Pancreas (tissue), 10 donors: ENCODE measurements around the gene RAB8B. TPM values are rescaled to one million over a fixed set of nuclear protein-coding genes. Genes with fewer than 3 reads are reported as not detected.

Experiments
- ATAC-seq, 4 donors: fragments of 200-7000 bp; cut with Tn5 transposase; one replicate each; pipeline versions ENCODE4 v1.8.0 to v1.9.1; 2020; ENCODE audit warnings: mild to moderate bottlenecking in 4 of 4, moderate library complexity in 4 of 4
- DNase-seq, 6 donors: peaks; one replicate each; pipeline ENCODE4 v3.0.0-alpha.2; 2020
- FAIRE-seq: peaks from 2 replicates; lab custom pipeline; 2012; peaks lifted over from hg19 to GRCh38; lab: Jason Lieb, UNC
- H3K27ac ChIP-seq, 4 donors: fragments of 200-600 bp; sonication (generic); 1 replicate in 3 of 4; 2 replicates in 1 of 4; pipeline versions ENCODE4 v1.5.0 to v1.8.0; 2020
- H3K27me3 ChIP-seq, 4 donors: fragments of 200-600 bp; one replicate each; pipeline ENCODE4 v1.8.0; 2021
- H3K36me3 ChIP-seq, 3 donors: fragments of 200-600 bp; sonication (generic) in 1 of 3; one replicate each; pipeline versions ENCODE4 v1.5.0 to v1.8.0; 2020 to 2021
- H3K4me1 ChIP-seq, 3 donors: fragments of 200-600 bp; one replicate each; pipeline ENCODE4 v1.8.0; 2021
- H3K4me3 ChIP-seq, 4 donors: fragments of 200-600 bp; sonication (generic) in 2 of 4; one replicate each; pipeline versions ENCODE4 v1.5.0 to v1.8.0; 2020 to 2021
- H3K9me3 ChIP-seq, 4 donors: fragments of 200-600 bp; one replicate each; pipeline ENCODE4 v1.8.0; 2021
- WGBS, 2 donors: extraction: QIAGEN DNeasy Blood & Tissue Kit; methylation state at CpG; one replicate each; pipeline ENCODE4 v1.1.7; 2013; 5-methylcytosine and 5-hydroxymethylcytosine counted together
- intact Hi-C, 3 donors: fragments of 100-400 bp; cut with DNase I; formaldehyde crosslinking; loops; one replicate each; pipeline versions ENCODE4 v1.11.1 to v1.14.2; 2022
- polyA plus RNA-seq, 2 donors: library from polyadenylated mRNA; stranded (reverse); fragments of 200-250 nt; gene quantifications; one replicate each; pipeline ENCODE4 v1.2.3, GENCODE V29; 2013
- total RNA-seq, 6 donors: library from RNA; stranded (reverse); fragmentation: NEBNext Ultra II Directional in 4 of 6; extraction: Animal tissue kit (Norgen Biotek cat#: 25700) in 4 of 6; gene quantifications; one replicate each; pipeline versions ENCODE4 v1.2.1 to v1.2.4, GENCODE V29; 2021 to 2023
- TF ChIP-seq, protein P1 (sequence below), 4 donors: fragments of 200-600 bp; sonication (generic) in 3 of 4; IDR thresholded peaks; one replicate each; pipeline versions ENCODE4 v1.5.0 to v1.8.0; 2021; ENCODE audit warnings: antibody characterized with exemption in 4 of 4
- donor health status: healthy with polysubstance abuse.
- donor health status: DM: no; HTN: no; CAD: no; lungs with moderate emphysema.
- donor health status: DM: no; HTN: no; CAD: no.
- donor health status: control.
- donor health status: control.
- donor health status: Bipolar disorder and iron deficiency.
- donor health status: DM: yes; HTN: yes; CAD: no.
- donor health status: DM: no; HTN: no; CAD: no.
- donor health status: DM: no; HTN: no; CAD: no.
- donor health status: DM: yes; HTN: yes; CAD: no.

The RAB8B gene
- total and polyA plus RNA-seq, 8 donors = 2.0 to 19.2 (median 5.3) TPM

GRCh38 chr15:63165166-63165859 is 24.1 kb upstream of the RAB8B start:
- H3K4me1 ChIP-seq = no peaks in the 10 kb centered on the region
- DNase-seq (no peak), FAIRE-seq (no peak), ATAC-seq (no peak)
- TF ChIP-seq, protein P1, sequence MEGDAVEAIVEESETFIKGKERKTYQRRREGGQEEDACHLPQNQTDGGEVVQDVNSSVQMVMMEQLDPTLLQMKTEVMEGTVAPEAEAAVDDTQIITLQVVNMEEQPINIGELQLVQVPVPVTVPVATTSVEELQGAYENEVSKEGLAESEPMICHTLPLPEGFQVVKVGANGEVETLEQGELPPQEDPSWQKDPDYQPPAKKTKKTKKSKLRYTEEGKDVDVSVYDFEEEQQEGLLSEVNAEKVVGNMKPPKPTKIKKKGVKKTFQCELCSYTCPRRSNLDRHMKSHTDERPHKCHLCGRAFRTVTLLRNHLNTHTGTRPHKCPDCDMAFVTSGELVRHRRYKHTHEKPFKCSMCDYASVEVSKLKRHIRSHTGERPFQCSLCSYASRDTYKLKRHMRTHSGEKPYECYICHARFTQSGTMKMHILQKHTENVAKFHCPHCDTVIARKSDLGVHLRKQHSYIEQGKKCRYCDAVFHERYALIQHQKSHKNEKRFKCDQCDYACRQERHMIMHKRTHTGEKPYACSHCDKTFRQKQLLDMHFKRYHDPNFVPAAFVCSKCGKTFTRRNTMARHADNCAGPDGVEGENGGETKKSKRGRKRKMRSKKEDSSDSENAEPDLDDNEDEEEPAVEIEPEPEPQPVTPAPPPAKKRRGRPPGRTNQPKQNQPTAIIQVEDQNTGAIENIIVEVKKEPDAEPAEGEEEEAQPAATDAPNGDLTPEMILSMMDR (IDR thresholded peaks at IDR 0.05) = no peak
- WGBS, 2 donors = 90 to 92% methylated on average over 6 of the region's 6 CpGs
- no peaks in the 10 kb centered on the region for H3K36me3 ChIP-seq
- no peaks in the 10 kb centered on the region for H3K27me3 ChIP-seq
- no peak overlapping the region for H3K4me3 ChIP-seq
- intact Hi-C loops = no loop called here
- no peaks in the 10 kb centered on the region for H3K9me3 ChIP-seq
- H3K27ac ChIP-seq = no peak overlapping the region

- TF ChIP-seq, protein P1 (IDR thresholded peaks at IDR 0.05) = no peak
- intact Hi-C loops = no loop called here
- H3K9me3 ChIP-seq = no peaks in the 10 kb centered on the region
- no peak for FAIRE-seq
- DNase-seq = no peak
- H3K36me3 ChIP-seq = no peaks in the 10 kb centered on the region
- H3K4me3 ChIP-seq = no peak overlapping the region
- 89% methylated on average over 2 of the region's 2 CpGs for whole genome bisulfite sequencing, 2 donors
- no peak for ATAC-seq
- H3K27ac ChIP-seq = no peak overlapping the region
- no peaks in the 10 kb centered on the region for H3K27me3 ChIP-seq
- no peaks in the 10 kb centered on the region for H3K4me1 ChIP-seq
Measured at GRCh38 chr15:63166219-63166618, 23.2 kb upstream of the RAB8B start.

DNA sequence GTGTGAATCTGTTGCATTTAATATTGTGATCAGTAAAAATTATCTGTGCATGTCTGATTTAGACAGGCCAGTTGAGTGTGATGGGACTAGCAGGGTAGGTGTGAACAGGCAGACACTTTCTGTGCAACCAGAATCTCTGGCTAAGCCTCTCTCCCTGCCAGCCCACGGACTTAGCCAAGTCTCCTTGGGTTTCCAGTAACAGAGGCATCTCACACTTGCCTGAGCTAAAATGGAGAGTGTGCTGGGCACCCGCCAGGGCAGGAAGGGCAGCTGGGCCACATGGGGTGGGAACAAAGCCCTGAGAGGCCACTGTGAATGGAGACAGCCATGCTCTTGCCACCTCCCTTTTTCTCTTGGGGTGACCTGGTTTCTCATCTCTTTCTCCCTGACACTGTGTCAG is 19.6 kb upstream of the RAB8B start:
- TF ChIP-seq, protein P1 (IDR thresholded peaks at IDR 0.05) = no peak
- no peaks in the 10 kb centered on the region for H3K9me3 ChIP-seq
- H3K4me3 ChIP-seq = no peak overlapping the region
- H3K27ac ChIP-seq = no peak overlapping the region
- intact Hi-C loops = no loop called here
- no peak for ATAC-seq
- no peaks in the 10 kb centered on the region for H3K27me3 ChIP-seq
- H3K36me3 ChIP-seq = no peaks in the 10 kb centered on the region
- WGBS, 2 donors = 76 to 80% methylated on average over 2 of the region's 2 CpGs
- no peaks in the 10 kb centered on the region for H3K4me1 ChIP-seq
- no peak for DNase-seq
- no peak for FAIRE-seq

DNA sequence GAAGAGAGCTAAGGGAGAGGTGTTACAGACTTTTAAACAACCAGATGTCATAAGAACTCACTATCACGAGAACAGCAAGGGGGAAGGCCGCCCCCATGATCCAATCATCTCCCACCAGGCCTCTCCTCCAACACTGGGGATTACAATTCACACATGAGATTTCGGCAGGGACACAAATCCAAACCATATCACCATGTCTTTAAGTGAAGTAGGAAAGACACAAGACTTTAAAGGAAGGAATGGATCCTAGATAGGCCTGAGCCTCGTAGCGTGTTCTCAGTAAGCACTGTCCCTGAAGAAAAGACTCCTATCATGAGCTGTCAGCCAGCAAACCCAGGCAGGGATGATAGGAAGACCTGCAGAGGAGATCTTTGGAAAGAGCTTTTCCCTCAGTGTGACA is 17.0 kb upstream of the RAB8B start:
- TF ChIP-seq, protein P1 (IDR thresholded peaks at IDR 0.05) = no peak
- no peak overlapping the region for H3K4me3 ChIP-seq
- ATAC-seq (no peak), DNase-seq (no peak), FAIRE-seq (no peak)
- WGBS, 2 donors = 86 to 93% methylated on average over 5 of the region's 5 CpGs
- no peaks in the 10 kb centered on the region for H3K4me1 ChIP-seq
- no peak overlapping the region for H3K27ac ChIP-seq
- H3K27me3 ChIP-seq = no peaks in the 10 kb centered on the region
- intact Hi-C loops = no loop called here
- no peaks in the 10 kb centered on the region for H3K9me3 ChIP-seq
- no peaks in the 10 kb centered on the region for H3K36me3 ChIP-seq

GRCh38 chr15:63172851-63173451 is 16.5 kb upstream of the RAB8B start:
- no peak for FAIRE-seq
- intact Hi-C loops = no loop called here
- Histone ChIP-seq H3K27ac (no peak overlapping the region), H3K36me3 (no peaks in the 10 kb centered on the region), H3K27me3 (no peaks in the 10 kb centered on the region), H3K4me3 (no peak overlapping the region), H3K9me3 (no peaks in the 10 kb centered on the region), H3K4me1 (no peaks in the 10 kb centered on the region)
- no peak for ATAC-seq
- 87 to 89% methylated on average over 3 of the region's 3 CpGs for WGBS, 2 donors
- TF ChIP-seq, protein P1 (IDR thresholded peaks at IDR 0.05) = no peak
- no peak for DNase-seq
